ENCODE results near the gene DISC1.

DISC1 gene

GRCh38 chr1:231861541-231862481 lies 235.2 kb downstream of the DISC1 start:
- no peak for TF ChIP-seq CTCF (IDR thresholded peaks at IDR 0.05; ENCODE audit: insufficient read depth, missing control alignments)
- DNase-seq (ENCODE audit: insufficient read length, low spot score) (no peak), FAIRE-seq (peak; percentile 61)

GRCh38 chr1:231862611-231863010 lies 236.0 kb downstream of the DISC1 start:
- FAIRE-seq (peak; percentile 35), DNase-seq (ENCODE audit: insufficient read length, low spot score) (no peak)
- no peak for TF ChIP-seq CTCF (IDR thresholded peaks at IDR 0.05; ENCODE audit: insufficient read depth, missing control alignments)

DNA sequence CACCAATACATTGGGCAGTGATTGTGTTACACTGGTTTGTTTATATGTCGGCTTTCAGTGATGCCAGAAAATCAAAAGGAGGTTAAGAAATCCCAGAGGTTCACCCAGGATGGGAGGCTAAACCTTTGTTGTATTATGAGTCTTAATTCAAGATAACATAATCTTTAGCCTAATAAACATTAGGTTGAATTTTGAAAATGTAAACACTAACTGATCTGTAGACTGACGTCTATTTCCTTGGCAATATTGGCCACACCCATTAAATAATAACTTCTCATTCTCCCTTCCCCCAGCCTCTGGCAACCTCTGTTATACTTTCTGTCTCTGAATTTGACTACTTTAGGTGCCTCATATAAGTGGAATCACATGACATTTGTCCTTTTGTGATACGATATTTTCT lies 238.7 kb downstream of the DISC1 start:
- DNase-seq (ENCODE audit: insufficient read length, low spot score) (no peak), FAIRE-seq (peak; percentile 88)
- no peak for TF ChIP-seq CTCF (IDR thresholded peaks at IDR 0.05; ENCODE audit: insufficient read depth, missing control alignments)

GRCh38 chr1:231866392-231867331 lies 240.1 kb downstream of the DISC1 start:
- DNase-seq (ENCODE audit: insufficient read length, low spot score) (peak; percentile 54), FAIRE-seq (peak; percentile 98)
- peak; percentile 99 for TF ChIP-seq CTCF (IDR thresholded peaks at IDR 0.05; ENCODE audit: insufficient read depth, missing control alignments)

- FAIRE-seq (peak; percentile 93), DNase-seq (ENCODE audit: insufficient read length, low spot score) (no peak)
- no peak for TF ChIP-seq CTCF (IDR thresholded peaks at IDR 0.05; ENCODE audit: insufficient read depth, missing control alignments)
Measured at GRCh38 chr1:231867607-231868006, 241.0 kb downstream of the DISC1 start.

DNA sequence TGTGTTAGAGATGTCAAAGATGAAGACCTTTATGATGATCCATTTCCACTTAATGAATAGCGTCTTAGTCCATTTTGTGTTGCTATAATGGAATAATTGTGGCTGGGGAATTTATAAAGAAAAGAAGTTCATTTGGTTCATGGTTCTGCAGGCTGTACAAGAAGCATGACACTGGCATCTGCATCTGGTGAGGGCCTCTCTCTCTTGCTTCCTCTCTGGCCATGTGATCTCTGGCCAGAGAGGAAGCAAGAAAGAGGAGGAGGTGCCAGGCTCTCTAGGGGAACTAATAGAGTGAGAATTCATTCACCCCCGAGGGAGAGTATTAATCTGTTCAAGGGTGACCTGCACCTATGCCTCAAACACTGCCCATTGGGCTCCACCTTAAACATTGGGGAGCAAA lies 242.8 kb downstream of the DISC1 start:
- no peak for DNase-seq (ENCODE audit: insufficient read length, low spot score)
- TF ChIP-seq CTCF (IDR thresholded peaks at IDR 0.05; ENCODE audit: insufficient read depth, missing control alignments): no peak
- FAIRE-seq: no peak

Data from D721Med (cell line).